ENCODE measurements around the gene LAMB2. TPM values are rescaled to one million over a fixed set of nuclear protein-coding genes. Genes with fewer than 3 reads are reported as not detected.

Gene LAMB2
- total and polyA plus RNA-seq, 10 of the 15 experiments (the other 5 are each of a cell fraction or from before 2014, with no cell fraction given), result 0.13 to 3.2 (median 0.64) TPM; not detected in 3

DNA sequence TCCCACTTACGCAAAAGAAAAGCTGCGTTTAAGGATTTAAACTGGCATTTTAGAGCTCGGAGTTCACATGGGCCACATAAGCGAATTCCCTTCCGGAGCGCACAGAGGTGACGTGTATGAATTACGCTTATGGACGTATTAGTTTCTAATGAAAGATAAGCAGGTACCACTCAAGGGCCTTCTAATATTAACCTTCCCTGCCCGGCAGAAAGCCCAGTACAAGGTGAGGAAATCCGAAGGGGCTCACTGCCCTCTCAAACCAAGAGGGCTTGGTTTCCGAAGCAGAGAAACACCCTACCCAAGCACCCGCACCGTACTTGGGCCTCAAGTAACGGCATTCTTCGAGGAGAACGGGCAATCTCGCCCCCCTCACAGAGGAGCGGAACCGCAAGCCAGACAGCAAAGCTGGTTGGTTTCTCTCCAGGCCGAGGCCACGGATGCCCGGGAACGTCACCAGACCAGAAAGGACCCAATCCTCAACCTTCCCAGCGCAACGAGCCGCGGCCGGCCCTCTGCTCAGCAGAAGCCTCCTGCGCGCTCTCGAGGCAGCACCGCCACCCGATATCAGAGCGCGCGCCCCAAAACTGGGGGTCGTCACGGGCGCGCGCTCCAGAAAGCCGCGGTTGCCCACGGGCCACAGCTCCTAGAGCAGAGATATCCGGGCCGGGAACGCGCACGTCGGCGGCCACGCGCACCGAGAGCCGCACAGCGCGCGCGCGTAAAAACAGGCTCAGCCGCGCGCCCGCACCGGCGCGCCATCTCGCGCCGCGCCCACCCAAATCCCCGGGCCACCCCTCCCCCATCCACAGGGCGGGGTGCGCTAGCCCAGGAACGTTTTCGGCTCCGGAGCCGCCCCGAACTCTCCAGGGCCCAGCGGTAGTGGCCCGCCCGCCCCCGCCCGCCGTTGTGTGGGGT is 39.7 kb downstream of the LAMB2 start (continued):
- TF ChIP-seq SREBF1 (IDR thresholded peaks at IDR 0.05; ENCODE audit: low read length), result no peak
- TF ChIP-seq BMI1 (IDR thresholded peaks at IDR 0.05; ENCODE audit: borderline replicate concordance), result no peak
- TF ChIP-seq RELA (IDR thresholded peaks at IDR 0.05; ENCODE audit: borderline replicate concordance, partially characterized antibody), result no peak
- TF ChIP-seq TCF12 (IDR thresholded peaks at IDR 0.05; ENCODE audit: low read depth, low read length), result no peak
- peak; percentile 73 for TF ChIP-seq HDAC6 (IDR thresholded peaks at IDR 0.05; ENCODE audit: unreplicated experiment)
- peak; percentile 92 for TF ChIP-seq CREB1 (IDR thresholded peaks at IDR 0.05; ENCODE audit: low read depth)
- TF ChIP-seq RUNX3 (IDR thresholded peaks at IDR 0.05; ENCODE audit: low read length), result peak; percentile 57
- TF ChIP-seq CHD2 (IDR thresholded peaks at IDR 0.05; ENCODE audit: borderline replicate concordance, low read depth, low read length), result no peak
- peak; percentile 11 for TF ChIP-seq POLR2A (IDR thresholded peaks at IDR 0.05; ENCODE audit: low read depth, low read length)
- no peak for TF ChIP-seq BRCA1 (IDR thresholded peaks at IDR 0.05; ENCODE audit: low read depth, low read length)
- peak; percentile 38 to 71 for TF ChIP-seq EGR1 (IDR thresholded peaks at IDR 0.05; ENCODE audit: borderline replicate concordance in 1 of 2, low read depth in 2 of 2, low read length in 2 of 2)
- TF ChIP-seq ELK1 (IDR thresholded peaks at IDR 0.05; ENCODE audit: low read depth, low read length), result no peak
- no peak for TF ChIP-seq IRF3 (IDR thresholded peaks at IDR 0.05)
- no peak for TF ChIP-seq MEF2B (IDR thresholded peaks at IDR 0.05; ENCODE audit: partially characterized antibody, poor library complexity, severe bottlenecking)
- peak in 1 of 2 experiments; percentile 36; a peak in 1 of 4 replicates for TF ChIP-seq BHLHE40 (IDR thresholded peaks at IDR 0.05; ENCODE audit: borderline replicate concordance in 1 of 2, low read depth in 2 of 2, low read length in 1 of 2)
- no peak for TF ChIP-seq ZNF274 (IDR thresholded peaks at IDR 0.05; ENCODE audit: insufficient read depth, insufficient read length)
- TF ChIP-seq FOS (IDR thresholded peaks at IDR 0.05; ENCODE audit: borderline replicate concordance, extremely low read depth, insufficient read length), result no peak
- no peak for TF ChIP-seq CBX5 (IDR thresholded peaks at IDR 0.05; ENCODE audit: low read depth)
- no peak for TF ChIP-seq MYC (IDR thresholded peaks at IDR 0.05; ENCODE audit: insufficient read depth, insufficient read length, insufficient replicate concordance, low read length, severe bottlenecking)
- TF ChIP-seq ZBTB4 (CRISPR knock-in tag; IDR thresholded peaks at IDR 0.05), result no peak
- no peak for TF ChIP-seq SIX5 (IDR thresholded peaks at IDR 0.05; ENCODE audit: low read depth, low read length, severe bottlenecking)
- no peak for TF ChIP-seq ZNF24 (IDR thresholded peaks at IDR 0.05)
